ENCODE data around the gene PTPRD.

PTPRD gene

GRCh38 chr9:8390571-8390970 lies 2222.2 kb downstream of the PTPRD start:
- DNase-seq = no peak

- DNase-seq = no peak
These were observed 2223.3 kb downstream of the PTPRD start for GRCh38 chr9:8389531-8389930.

- no peak for DNase-seq
These were observed 2224.7 kb downstream of the PTPRD start for GRCh38 chr9:8388132-8388531.

GRCh38 chr9:8384091-8384490 lies 2228.7 kb downstream of the PTPRD start:
- no peak for DNase-seq

GRCh38 chr9:8382777-8383527 lies 2229.8 kb downstream of the PTPRD start:
- no peak for DNase-seq

- DNase-seq = no peak
These were observed 2230.5 kb downstream of the PTPRD start for GRCh38 chr9:8382266-8382665.

- DNase-seq = no peak
These were observed 2231.2 kb downstream of the PTPRD start for GRCh38 chr9:8381601-8382000.

- DNase-seq = no peak
These were observed 2238.3 kb downstream of the PTPRD start for GRCh38 chr9:8374471-8374870.

- DNase-seq = no peak
These were observed 2241.1 kb downstream of the PTPRD start for GRCh38 chr9:8371686-8372085.

- no peak for DNase-seq
These were observed 2246.5 kb downstream of the PTPRD start for GRCh38 chr9:8366161-8366926.

- DNase-seq = no peak
These were observed 2247.2 kb downstream of the PTPRD start for GRCh38 chr9:8365466-8366160.

GRCh38 chr9:8365029-8365428 lies 2247.8 kb downstream of the PTPRD start:
- no peak for DNase-seq

- no peak for DNase-seq
These were observed 2248.6 kb downstream of the PTPRD start for GRCh38 chr9:8364026-8364752.

- no peak for DNase-seq
These were observed 2250.6 kb downstream of the PTPRD start for GRCh38 chr9:8362250-8362649.

- DNase-seq = no peak
These were observed 2251.4 kb downstream of the PTPRD start for GRCh38 chr9:8361364-8361763.

- no peak for DNase-seq
These were observed 2256.4 kb downstream of the PTPRD start for GRCh38 chr9:8356406-8356805.

- no peak for DNase-seq
These were observed 2261.4 kb downstream of the PTPRD start for GRCh38 chr9:8351436-8351835.

- no peak for DNase-seq
These were observed 2262.9 kb downstream of the PTPRD start for GRCh38 chr9:8349901-8350300.

GRCh38 chr9:8349376-8349775 lies 2263.4 kb downstream of the PTPRD start:
- DNase-seq = no peak

GRCh38 chr9:8348756-8349155 lies 2264.0 kb downstream of the PTPRD start:
- no peak for DNase-seq

- no peak for DNase-seq
These were observed 2266.5 kb downstream of the PTPRD start for GRCh38 chr9:8346296-8346695.

GRCh38 chr9:8338767-8339510 lies 2273.9 kb downstream of the PTPRD start:
- no peak for DNase-seq
